ENCODE measurements around the gene ECEL1.
"Not testable (repeated sequence)": the region's sequence is repeated elsewhere in the genome, so short reads cannot be mapped to it uniquely, and the experiment has no call there.

Gene ECEL1

GRCh38 chr2:232434563-232435374 lies 52.9 kb downstream of the ECEL1 start:
- H3K27ac Mint-ChIP-seq (ENCODE audit: low read depth): no peak overlapping the region
- no peak for ATAC-seq (replicated peaks; ENCODE audit: extremely low read depth, poor library complexity, severe bottlenecking)
- no peaks in the 10 kb centered on the region for H3K9me3 Mint-ChIP-seq

DNA sequence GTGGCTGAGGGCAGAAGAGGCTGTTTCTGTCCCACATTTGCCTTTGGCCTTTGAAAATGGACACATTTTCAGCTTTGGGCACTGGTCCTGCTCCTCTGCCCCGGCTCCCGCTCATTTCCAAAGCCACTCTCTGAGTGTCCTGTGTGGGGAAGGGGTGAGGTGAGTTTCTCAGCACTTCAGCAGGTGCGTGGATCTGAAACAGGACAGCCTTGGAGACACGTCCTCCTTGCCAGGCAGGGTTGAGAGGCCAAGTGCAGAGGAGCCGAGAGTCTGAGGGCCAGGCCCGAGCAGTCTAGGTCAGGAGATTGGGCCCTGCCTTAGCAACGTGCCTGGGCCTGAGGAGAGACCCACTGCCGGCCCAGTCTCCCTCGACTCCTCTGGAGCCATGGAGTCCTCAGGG lies 53.5 kb downstream of the ECEL1 start:
- no peaks in the 10 kb centered on the region for H3K36me3 Mint-ChIP-seq (ENCODE audit: insufficient read depth)
- H3K27ac Mint-ChIP-seq (ENCODE audit: low read depth): no peak overlapping the region
- no peak for ATAC-seq (replicated peaks; ENCODE audit: extremely low read depth, poor library complexity, severe bottlenecking)
- H3K4me1 Mint-ChIP-seq: no peaks in the 10 kb centered on the region
- no peak for DNase-seq (ENCODE audit: low spot score in 2 of 2)
- H3K27me3 Mint-ChIP-seq: no peaks in the 10 kb centered on the region
- H3K9me3 Mint-ChIP-seq: no peaks in the 10 kb centered on the region
- H3K4me3 Mint-ChIP-seq: no peak overlapping the region

More at GRCh38 chr2:232434563-232435374, 52.9 kb downstream of the ECEL1 start:
- Mint-ChIP-seq H3K27me3 (no peaks in the 10 kb centered on the region), H3K4me3 (no peak overlapping the region), H3K36me3 (ENCODE audit: insufficient read depth) (peaks cover under 1% of the 10 kb centered on the region), H3K4me1 (peaks cover 2% of the 10 kb centered on the region)
- DNase-seq (ENCODE audit: low spot score in 2 of 2): no peak

DNA sequence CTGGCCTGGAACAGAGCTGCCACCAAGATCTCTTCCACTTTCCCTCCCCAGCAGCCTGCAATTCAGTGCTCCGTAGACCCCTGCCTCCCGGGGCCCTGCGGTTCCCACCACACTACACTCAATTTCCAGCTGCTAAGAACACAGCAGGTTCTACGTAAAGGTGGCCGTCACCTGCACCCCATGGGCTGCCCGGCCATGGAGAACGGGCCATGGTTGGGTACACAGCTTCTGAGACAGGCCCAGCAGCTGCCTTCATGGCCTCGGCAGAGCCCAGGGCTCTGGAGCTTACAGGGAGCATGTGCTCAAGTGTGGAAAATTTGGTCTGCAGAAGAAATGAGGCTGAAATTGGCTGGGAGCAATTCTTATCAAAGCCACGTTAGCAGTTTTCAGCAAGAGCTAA lies 54.0 kb downstream of the ECEL1 start:
- H3K27ac Mint-ChIP-seq (ENCODE audit: low read depth); H3K4me1 Mint-ChIP-seq; H3K36me3 Mint-ChIP-seq (ENCODE audit: insufficient read depth); H3K4me3 Mint-ChIP-seq; ATAC-seq (replicated peaks; ENCODE audit: extremely low read depth, poor library complexity, severe bottlenecking); DNase-seq (ENCODE audit: low spot score in 2 of 2); H3K9me3 Mint-ChIP-seq; H3K27me3 Mint-ChIP-seq: not testable (repeated sequence)

DNA sequence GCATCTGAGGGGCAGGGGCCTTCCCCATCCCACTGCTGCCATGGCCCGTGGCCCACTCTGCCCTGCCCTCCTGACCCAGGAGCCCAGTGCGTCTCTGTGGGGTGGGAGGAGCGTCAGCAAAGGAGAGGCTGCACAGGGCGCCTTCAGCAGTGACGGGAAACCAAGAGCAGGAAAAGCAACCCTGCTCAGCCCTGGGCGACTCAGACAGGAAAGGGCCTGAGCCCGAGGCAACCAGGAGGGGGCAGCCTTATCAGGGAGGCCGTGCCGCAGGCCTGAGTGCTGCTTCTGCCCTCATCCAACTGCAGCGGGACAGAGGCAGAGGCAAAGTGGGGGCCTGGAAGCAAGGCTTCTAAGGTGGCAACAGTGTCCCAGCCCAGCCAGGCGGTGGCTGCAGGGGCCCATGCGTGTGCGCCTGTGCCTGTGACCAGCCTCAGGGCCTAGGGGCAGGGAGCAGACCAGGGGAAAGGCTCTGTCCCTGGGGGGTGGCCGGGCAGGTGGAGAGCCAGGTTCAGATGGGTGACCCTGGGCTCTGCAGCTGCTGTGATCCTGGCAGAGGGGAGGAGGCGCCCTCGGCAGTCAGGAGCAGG lies 54.9 kb downstream of the ECEL1 start:
- no peak for ATAC-seq (replicated peaks; ENCODE audit: extremely low read depth, poor library complexity, severe bottlenecking)

DNA sequence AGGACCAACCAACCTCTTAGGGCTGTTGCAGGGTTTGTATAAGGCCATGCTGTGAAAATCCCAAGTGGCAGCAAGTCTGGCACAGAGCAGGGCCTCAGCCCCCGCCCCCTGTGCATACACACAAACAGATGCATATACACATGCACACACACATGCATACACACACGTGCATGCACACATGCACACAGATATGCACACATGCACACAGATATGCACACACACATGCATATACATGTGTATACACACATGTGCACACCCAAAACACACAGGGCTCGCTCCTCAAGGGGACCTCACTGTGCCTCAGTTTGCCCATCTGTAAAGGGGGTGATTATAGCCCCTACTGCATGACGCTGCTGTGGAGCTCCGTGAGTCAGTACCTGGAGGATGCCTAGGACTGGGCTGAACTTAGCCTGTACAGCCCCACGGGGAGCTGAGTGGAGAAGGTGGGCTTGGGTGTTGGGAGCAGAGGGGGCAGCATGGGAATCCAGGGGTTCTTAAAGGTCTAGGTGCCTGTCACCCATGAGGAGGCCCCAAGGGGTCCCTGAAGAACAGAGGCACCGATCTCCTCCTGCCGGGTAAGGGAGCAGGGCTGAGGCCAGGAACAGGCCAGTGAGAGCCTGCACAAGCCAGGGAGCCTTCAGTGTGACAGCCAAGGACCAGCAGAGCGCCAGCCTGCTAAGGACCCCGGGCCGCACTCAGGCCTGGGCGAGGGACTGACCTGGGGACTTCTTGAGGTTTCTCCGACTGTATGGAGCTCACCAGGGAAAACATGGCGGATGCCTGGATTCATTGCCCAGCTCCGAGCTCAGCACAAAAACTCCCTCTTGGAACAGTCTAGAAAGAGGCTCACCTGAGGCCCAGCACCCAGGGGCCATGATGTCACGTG lies 55.7 kb downstream of the ECEL1 start:
- Mint-ChIP-seq H3K4me3 (no peak overlapping the region), H3K4me1 (no peaks in the 10 kb centered on the region), H3K27me3 (no peaks in the 10 kb centered on the region), H3K36me3 (ENCODE audit: insufficient read depth) (no peaks in the 10 kb centered on the region), H3K9me3 (no peaks in the 10 kb centered on the region), H3K27ac (ENCODE audit: low read depth) (no peak overlapping the region)
- no peak for ATAC-seq (replicated peaks; ENCODE audit: extremely low read depth, poor library complexity, severe bottlenecking)
- DNase-seq (ENCODE audit: low spot score in 2 of 2): no peak

More for the DNA sequence above, 54.9 kb downstream of the ECEL1 start:
- no peak overlapping the region for H3K4me3 Mint-ChIP-seq
- H3K27ac Mint-ChIP-seq (ENCODE audit: low read depth): no peak overlapping the region
- H3K4me1 Mint-ChIP-seq: no peaks in the 10 kb centered on the region
- no peaks in the 10 kb centered on the region for H3K36me3 Mint-ChIP-seq (ENCODE audit: insufficient read depth)
- no peak for DNase-seq (ENCODE audit: low spot score in 2 of 2)
- no peaks in the 10 kb centered on the region for H3K9me3 Mint-ChIP-seq
- no peaks in the 10 kb centered on the region for H3K27me3 Mint-ChIP-seq
